Natural killer cell (primary cell): Measurements from ENCODE around the gene TMEM187. TPM values are rescaled to one million over a fixed set of nuclear protein-coding genes. Genes with fewer than 3 reads are reported as not detected.

ENCODE experiments used
- ATAC-seq, 3 donors: fragments of 150-1000 bp in 2 of 3; fragments of 200-7000 bp in 1 of 3; cut with Tn5 transposase; 1 replicate in 1 of 3; 2 replicates in 2 of 3; pipeline ENCODE4 v1.10.0; 2021; ENCODE audit warnings: mild to moderate bottlenecking in 2 of 3, moderate library complexity in 2 of 3
- DNase-seq, 2 donors: peaks; one replicate each; pipeline versions ENCODE4 v3.0.0 to v3.0.0-alpha.2; 2013 to 2021; ENCODE audit warnings: mixed read lengths in 1 of 2
- H3K27ac ChIP-seq: one replicate; pipeline ENCODE4 v1.5.1; 2013; ENCODE audit warnings: mild to moderate bottlenecking, low read length
- H3K27me3 ChIP-seq: one replicate; pipeline ENCODE4 v1.6.1; 2013; ENCODE audit warnings: low read length; ENCODE audit not compliant: control insufficient read depth, insufficient read depth
- H3K36me3 ChIP-seq: one replicate; pipeline ENCODE4 v1.6.1; 2013; ENCODE audit warnings: low read length; ENCODE audit not compliant: control insufficient read depth, insufficient read depth
- H3K4me1 ChIP-seq: one replicate; pipeline ENCODE4 v1.6.1; 2013; ENCODE audit warnings: low read length; ENCODE audit not compliant: control insufficient read depth, insufficient read depth
- H3K4me3 ChIP-seq: one replicate; pipeline ENCODE4 v1.5.1; 2013; ENCODE audit warnings: low read length
- H3K9me3 ChIP-seq: one replicate; pipeline ENCODE4 v1.6.1; 2013; ENCODE audit warnings: low read length; ENCODE audit not compliant: control insufficient read depth, insufficient read depth
- H3K27ac Mint-ChIP-seq, 2 donors: one replicate each; pipeline ENCODE4 v1.8.0; 2022; ENCODE audit warnings: mild to moderate bottlenecking in 2 of 2, mixed read lengths in 2 of 2, moderate library complexity in 1 of 2
- H3K27me3 Mint-ChIP-seq, 2 donors: one replicate each; pipeline ENCODE4 v1.8.0; 2022; ENCODE audit warnings: low read depth in 2 of 2, mixed read lengths in 2 of 2
- H3K36me3 Mint-ChIP-seq: one replicate; pipeline ENCODE4 v1.8.0; 2022; ENCODE audit warnings: mixed read lengths
- H3K4me1 Mint-ChIP-seq, 2 donors: one replicate each; pipeline ENCODE4 v1.8.0; 2022; ENCODE audit warnings: mixed read lengths in 2 of 2
- H3K4me3 Mint-ChIP-seq: one replicate; pipeline ENCODE4 v1.8.0; 2022; ENCODE audit warnings: mild to moderate bottlenecking, moderate library complexity, mixed read lengths
- H3K9me3 Mint-ChIP-seq, 2 donors: one replicate each; pipeline ENCODE4 v1.8.0; 2022; ENCODE audit warnings: mixed read lengths in 2 of 2
- WGBS: methylation state at CpG from one replicate; pipeline ENCODE4 v1.1.7; 2013; ENCODE audit warnings: missing lambda C conversion rate; ENCODE audit not compliant: insufficient coverage; 5-methylcytosine and 5-hydroxymethylcytosine counted together
- intact Hi-C: fragments of 100-400 bp; cut with micrococcal nuclease; formaldehyde crosslinking; loops from one replicate; pipeline ENCODE4 v1.14.2; 2022
- total RNA-seq, 4 donors: library from RNA; stranded (reverse); fragments of 120-200 nt in 1 of 4; gene quantifications; one replicate each; pipeline versions ENCODE4 v1.2.3 to v1.2.4, GENCODE V29; 2013 to 2022
- TF ChIP-seq, protein P1 (sequence below): fragments of 200-600 bp; IDR thresholded peaks from one replicate; pipeline ENCODE4 v1.8.0; 2022; ENCODE audit warnings: antibody characterized with exemption

The TMEM187 gene
- total RNA-seq, 3 donors from 2014 or later (not counting 1 experiment from before 2014, with no cell fraction given), result 1.2 to 4.3 (median 1.4) TPM

DNA sequence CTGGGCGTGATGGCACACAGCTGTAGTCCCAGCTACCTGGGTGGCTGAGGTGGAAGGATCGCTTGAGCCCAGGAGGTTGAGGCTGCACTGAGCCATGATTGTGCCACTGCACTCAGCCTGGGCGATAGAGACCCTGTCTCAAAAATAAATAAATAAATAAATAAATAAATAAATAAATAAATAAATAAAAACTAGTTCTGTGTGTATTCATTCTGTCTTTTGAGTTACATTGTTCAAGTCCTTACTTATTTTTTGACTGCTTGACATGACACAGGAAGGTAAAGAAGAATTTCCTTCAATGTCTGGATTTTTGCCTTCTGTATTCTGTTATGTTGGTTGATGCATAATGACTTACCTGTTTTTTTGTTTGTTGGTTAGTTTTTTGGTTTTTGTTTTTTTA is 35.5 kb upstream of the TMEM187 start:
- intact Hi-C loops, result no loop called here
- H3K9me3 ChIP-seq, result no peaks in the 10 kb centered on the region
- peaks cover 5 to 16% of the 10 kb centered on the region in 2 donors for H3K4me1 Mint-ChIP-seq
- H3K4me3 ChIP-seq, result no peak overlapping the region
- WGBS, result 100% methylated on average over 2 of the region's 3 CpGs
- no peaks in the 10 kb centered on the region for H3K27me3 ChIP-seq
- H3K4me1 ChIP-seq, result peaks cover 26% of the 10 kb centered on the region
- H3K4me3 Mint-ChIP-seq, result no peak overlapping the region
- H3K27ac ChIP-seq, result no peak overlapping the region
- H3K27ac Mint-ChIP-seq, result peak overlapping the region in 1 of 2 donors; percentile 60
- H3K36me3 Mint-ChIP-seq, result no peaks in the 10 kb centered on the region
- no peak for DNase-seq
- no peaks in the 10 kb centered on the region for H3K9me3 Mint-ChIP-seq
- H3K36me3 ChIP-seq, result peaks cover 3% of the 10 kb centered on the region
- no peak for ATAC-seq
- TF ChIP-seq, protein P1, sequence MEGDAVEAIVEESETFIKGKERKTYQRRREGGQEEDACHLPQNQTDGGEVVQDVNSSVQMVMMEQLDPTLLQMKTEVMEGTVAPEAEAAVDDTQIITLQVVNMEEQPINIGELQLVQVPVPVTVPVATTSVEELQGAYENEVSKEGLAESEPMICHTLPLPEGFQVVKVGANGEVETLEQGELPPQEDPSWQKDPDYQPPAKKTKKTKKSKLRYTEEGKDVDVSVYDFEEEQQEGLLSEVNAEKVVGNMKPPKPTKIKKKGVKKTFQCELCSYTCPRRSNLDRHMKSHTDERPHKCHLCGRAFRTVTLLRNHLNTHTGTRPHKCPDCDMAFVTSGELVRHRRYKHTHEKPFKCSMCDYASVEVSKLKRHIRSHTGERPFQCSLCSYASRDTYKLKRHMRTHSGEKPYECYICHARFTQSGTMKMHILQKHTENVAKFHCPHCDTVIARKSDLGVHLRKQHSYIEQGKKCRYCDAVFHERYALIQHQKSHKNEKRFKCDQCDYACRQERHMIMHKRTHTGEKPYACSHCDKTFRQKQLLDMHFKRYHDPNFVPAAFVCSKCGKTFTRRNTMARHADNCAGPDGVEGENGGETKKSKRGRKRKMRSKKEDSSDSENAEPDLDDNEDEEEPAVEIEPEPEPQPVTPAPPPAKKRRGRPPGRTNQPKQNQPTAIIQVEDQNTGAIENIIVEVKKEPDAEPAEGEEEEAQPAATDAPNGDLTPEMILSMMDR, result no peak
- no peaks in the 10 kb centered on the region for H3K27me3 Mint-ChIP-seq

DNA sequence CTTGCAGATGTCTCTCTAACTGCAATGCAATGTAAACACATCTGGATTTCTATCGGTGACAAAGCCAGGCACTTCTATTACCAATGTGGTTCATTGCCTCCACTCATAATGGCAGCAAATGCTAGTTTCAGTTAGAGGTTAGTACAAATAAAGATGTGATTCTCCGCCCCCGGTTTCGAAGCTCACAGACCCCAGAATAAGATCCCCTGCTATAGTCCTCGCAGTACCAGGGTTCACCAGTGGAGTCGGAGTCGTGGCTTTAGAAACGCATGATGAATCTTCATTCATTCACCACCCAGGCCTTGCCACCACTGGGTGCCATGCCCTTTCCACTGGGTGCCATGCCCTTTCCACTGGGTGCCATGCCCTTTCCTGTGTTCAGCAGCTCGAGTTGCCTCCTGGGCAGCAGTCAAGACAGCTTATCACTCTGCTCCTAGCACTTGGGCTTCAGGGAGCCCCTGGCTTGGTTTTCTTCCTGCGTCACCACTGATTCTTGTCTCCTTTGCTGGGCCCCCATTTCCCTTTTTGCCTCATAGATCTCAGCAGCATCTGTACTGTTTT is 34.2 kb upstream of the TMEM187 start:
- Mint-ChIP-seq H3K9me3 (no peaks in the 10 kb centered on the region), H3K27me3 (no peaks in the 10 kb centered on the region), H3K4me3 (no peak overlapping the region), H3K27ac (no peak overlapping the region), H3K36me3 (no peaks in the 10 kb centered on the region), H3K4me1 (peaks cover 5 to 16% of the 10 kb centered on the region in 2 donors)
- no peak for DNase-seq
- Histone ChIP-seq H3K4me1 (peaks cover 26% of the 10 kb centered on the region), H3K36me3 (no peaks in the 10 kb centered on the region), H3K27me3 (no peaks in the 10 kb centered on the region), H3K4me3 (no peak overlapping the region), H3K9me3 (no peaks in the 10 kb centered on the region), H3K27ac (no peak overlapping the region)
- 81% methylated on average over 10 of the region's 10 CpGs for WGBS
- intact Hi-C loops, result no loop called here
- ATAC-seq, result no peak
- TF ChIP-seq, protein P1, result no peak

DNA sequence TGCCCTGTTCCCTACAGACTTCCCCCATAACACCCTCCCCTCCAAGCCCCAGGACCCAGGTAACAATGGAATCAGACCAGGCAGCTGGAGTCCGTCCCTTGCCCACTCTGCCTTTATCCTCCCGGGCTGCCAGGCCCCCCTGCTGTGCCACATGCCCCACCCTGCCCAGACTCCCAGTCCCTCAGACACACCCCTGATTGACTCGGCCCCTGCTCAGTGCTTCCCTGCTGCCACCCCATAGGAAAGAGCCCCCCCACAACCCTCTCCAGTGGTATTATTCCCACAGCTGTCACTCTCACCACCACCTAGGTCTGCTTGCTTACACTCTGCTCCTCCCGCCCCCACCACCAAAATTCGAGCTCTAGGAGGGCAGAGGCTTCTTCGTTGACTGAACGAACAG is 33.0 kb upstream of the TMEM187 start:
- no peak overlapping the region for H3K27ac ChIP-seq
- no peaks in the 10 kb centered on the region for H3K27me3 ChIP-seq
- Mint-ChIP-seq H3K9me3 (no peaks in the 10 kb centered on the region), H3K36me3 (no peaks in the 10 kb centered on the region), H3K4me1 (peaks cover 5 to 13% of the 10 kb centered on the region in 2 donors), H3K27me3 (no peaks in the 10 kb centered on the region), H3K4me3 (no peak overlapping the region), H3K27ac (no peak overlapping the region)
- no peak overlapping the region for H3K4me3 ChIP-seq
- TF ChIP-seq, protein P1, result no peak
- no peak for ATAC-seq
- peaks cover 26% of the 10 kb centered on the region for H3K4me1 ChIP-seq
- DNase-seq, result no peak
- 94% methylated on average over 7 of the region's 7 CpGs for WGBS
- H3K36me3 ChIP-seq, result no peaks in the 10 kb centered on the region
- intact Hi-C loops, result no loop called here
- H3K9me3 ChIP-seq, result no peaks in the 10 kb centered on the region
